Measurements from ENCODE around the gene IFNGR2.
"Not testable (repeated sequence)": the region's sequence is repeated elsewhere in the genome, so short reads cannot be mapped to it uniquely, and the experiment has no call there.

IFNGR2 gene

GRCh38 chr21:33403786-33404585, 773 bp downstream of the IFNGR2 start:
- DNase-seq = peak; percentile 27

- DNase-seq = no peak
Observed at GRCh38 chr21:33406493-33406892, 3.3 kb downstream of the IFNGR2 start.

- DNase-seq = no peak
Observed at GRCh38 chr21:33411949-33412430, 8.8 kb downstream of the IFNGR2 start.

- not testable (repeated sequence) for DNase-seq
Observed at GRCh38 chr21:33412439-33412831, 9.2 kb downstream of the IFNGR2 start.

- DNase-seq = no peak
Observed at GRCh38 chr21:33412832-33413519, 9.8 kb downstream of the IFNGR2 start.

DNA sequence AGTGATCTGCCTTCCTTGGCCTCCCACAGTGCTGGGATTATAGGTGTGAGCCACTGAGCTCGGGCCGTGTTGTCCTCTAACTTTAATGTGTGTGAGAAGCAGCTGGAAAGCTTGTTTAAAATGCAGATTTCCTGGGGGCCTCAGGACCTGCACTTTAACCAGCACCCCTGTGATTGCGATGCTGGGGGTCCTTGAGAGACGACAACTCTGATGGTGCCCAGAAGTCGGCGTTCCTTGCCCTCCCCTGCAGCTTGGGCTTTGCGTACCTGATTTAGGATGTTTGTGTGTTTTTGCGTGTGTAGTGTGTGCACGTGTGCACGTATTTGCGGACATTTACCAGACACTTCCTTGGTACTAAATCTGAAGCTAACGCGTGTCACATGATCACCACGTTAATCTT, 10.9 kb downstream of the IFNGR2 start:
- no peak for DNase-seq

DNA sequence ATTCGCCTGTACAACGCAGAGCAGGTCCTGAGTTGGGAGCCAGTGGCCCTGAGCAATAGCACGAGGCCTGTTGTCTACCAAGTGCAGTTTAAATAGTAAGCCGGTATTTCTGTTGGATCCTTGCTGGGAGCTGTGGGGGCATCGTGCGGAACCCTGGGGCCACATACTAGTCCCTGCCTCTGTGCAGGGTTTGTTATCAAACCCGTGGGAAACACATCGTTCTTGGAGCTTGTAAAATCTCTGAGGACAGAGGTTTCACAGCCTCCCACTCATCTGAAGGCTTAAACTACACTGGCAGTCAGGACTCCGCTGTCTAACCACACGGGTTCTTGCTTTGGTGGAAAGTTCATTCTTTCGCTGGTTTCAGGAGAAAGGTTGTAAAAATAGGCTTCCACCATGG, 11.7 kb downstream of the IFNGR2 start:
- DNase-seq = no peak

- no peak for DNase-seq
Observed at GRCh38 chr21:33418691-33419090, 15.5 kb downstream of the IFNGR2 start.

- DNase-seq = no peak
Observed at GRCh38 chr21:33419538-33420123, 16.4 kb downstream of the IFNGR2 start.

GRCh38 chr21:33421713-33422393, 18.6 kb downstream of the IFNGR2 start:
- no peak for DNase-seq

DNA sequence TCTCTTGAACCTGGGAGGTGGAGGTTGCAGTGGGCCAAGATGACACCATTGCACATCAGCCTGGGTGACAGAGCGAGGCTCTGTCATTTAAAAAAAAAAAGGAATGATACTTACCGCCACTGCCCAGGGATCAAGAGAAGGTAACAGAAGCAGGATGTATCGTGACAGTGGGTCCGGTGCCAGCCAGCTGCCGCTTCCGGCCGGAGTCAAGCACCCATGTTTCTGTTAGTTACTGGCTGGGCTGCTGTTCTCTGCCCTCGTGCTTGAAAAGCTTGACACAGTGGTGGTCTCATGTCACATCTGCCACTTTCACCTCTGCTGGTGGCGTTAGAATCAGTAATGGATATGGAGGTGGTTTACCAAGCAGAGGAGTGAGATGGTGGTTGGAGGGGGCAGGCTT, 21.0 kb downstream of the IFNGR2 start:
- no peak for DNase-seq

DNA sequence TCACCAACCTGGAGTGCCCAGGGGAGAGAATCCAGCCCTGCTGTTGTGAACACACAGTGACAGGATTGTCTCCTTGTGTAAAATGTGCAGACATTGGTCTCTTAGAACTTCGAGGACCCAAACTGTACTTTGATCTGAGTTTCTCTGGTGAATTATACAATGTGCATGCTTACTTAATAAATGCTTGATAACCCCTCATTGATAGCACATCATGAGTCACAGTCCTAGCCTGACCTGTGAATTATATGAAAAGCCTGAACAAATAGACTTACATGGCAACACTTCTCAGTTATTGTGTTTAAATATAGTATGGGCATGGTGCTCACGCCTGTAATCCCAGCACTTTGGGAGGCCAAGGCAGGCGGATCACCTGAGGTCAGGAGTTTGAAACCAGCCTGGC, 22.6 kb downstream of the IFNGR2 start:
- no peak for DNase-seq

DNA sequence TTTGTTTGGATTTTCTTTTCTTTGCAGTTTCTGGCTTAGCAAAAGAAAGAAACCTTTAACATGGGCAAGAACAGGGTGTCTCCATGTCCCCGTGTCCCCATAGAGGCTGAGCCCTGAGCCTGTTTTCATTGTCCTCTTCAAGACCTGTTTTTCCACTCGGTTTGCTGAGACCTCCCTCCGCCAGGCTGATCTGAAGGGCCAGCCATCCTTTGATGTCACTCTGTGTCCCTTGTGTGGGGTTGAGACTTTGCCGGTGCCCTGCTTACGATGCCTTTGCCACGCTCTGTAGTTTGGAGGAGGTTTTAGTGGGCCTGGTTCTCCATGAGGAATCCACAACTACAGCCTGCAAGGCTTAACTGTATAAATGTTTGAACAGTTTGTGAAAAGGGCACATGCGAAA, 23.8 kb downstream of the IFNGR2 start:
- no peak for DNase-seq

- no peak for DNase-seq
Observed at GRCh38 chr21:33428669-33429068, 25.5 kb downstream of the IFNGR2 start.

GRCh38 chr21:33430858-33431257, 27.6 kb downstream of the IFNGR2 start:
- no peak for DNase-seq

- no peak for DNase-seq
Observed at GRCh38 chr21:33432496-33432895, 29.3 kb downstream of the IFNGR2 start.

DNA sequence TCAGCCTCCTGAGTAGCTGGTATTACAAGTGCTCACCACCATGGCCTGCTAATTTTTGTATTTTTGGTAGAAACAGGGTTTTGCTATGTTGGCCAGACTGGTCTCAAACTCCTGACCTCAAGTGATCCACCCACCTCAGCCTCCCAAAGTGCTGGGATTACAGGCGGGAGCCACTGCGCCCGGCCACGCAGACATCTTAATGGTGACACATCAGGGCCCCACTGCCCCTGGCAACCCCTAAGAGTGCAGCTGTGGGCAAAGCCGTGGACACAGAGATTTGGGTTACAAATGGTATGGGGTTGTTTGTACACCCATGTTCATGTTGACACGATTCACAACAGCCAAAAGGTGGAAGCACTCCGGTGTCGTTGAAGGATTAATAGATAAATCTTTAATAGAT, 29.8 kb downstream of the IFNGR2 start:
- DNase-seq = no peak

DNA sequence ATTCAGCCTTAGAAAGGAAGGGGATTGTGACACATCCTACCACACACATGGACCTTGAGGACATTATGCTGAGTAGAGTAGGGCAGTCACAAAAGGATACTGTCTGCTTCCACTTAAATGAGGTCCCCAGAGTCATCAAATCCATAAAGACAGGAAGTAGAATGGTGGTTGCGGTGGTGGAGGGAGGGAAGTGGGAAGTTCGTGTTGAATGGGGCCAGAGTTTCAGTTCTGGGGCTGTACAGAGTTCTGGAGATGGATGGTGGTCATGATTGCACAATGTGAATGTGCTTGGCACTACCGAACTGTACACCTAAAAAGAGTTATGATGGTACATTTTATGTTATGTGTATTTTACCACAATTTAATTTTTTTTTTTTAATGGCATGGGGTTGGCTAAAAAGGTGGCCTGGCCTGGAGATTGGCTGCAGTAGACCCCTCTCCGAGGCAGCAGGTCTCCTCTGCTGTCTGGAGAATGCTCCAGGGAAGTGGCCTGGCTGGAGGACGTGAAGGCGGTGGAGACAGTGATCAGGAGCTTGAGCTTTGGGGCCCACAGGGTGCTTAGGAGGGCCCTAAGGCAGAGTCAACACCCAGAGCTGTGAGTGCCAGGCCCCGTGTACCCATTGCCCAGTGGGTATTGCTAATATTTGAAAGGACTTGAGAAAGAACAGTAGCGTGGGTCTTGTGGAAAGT, 30.4 kb downstream of the IFNGR2 start:
- DNase-seq = no peak

- DNase-seq = peak; percentile 43
Observed at GRCh38 chr21:33434770-33435360, 31.7 kb downstream of the IFNGR2 start.

- no peak for DNase-seq
Observed at GRCh38 chr21:33437140-33437539, 33.9 kb downstream of the IFNGR2 start.

DNA sequence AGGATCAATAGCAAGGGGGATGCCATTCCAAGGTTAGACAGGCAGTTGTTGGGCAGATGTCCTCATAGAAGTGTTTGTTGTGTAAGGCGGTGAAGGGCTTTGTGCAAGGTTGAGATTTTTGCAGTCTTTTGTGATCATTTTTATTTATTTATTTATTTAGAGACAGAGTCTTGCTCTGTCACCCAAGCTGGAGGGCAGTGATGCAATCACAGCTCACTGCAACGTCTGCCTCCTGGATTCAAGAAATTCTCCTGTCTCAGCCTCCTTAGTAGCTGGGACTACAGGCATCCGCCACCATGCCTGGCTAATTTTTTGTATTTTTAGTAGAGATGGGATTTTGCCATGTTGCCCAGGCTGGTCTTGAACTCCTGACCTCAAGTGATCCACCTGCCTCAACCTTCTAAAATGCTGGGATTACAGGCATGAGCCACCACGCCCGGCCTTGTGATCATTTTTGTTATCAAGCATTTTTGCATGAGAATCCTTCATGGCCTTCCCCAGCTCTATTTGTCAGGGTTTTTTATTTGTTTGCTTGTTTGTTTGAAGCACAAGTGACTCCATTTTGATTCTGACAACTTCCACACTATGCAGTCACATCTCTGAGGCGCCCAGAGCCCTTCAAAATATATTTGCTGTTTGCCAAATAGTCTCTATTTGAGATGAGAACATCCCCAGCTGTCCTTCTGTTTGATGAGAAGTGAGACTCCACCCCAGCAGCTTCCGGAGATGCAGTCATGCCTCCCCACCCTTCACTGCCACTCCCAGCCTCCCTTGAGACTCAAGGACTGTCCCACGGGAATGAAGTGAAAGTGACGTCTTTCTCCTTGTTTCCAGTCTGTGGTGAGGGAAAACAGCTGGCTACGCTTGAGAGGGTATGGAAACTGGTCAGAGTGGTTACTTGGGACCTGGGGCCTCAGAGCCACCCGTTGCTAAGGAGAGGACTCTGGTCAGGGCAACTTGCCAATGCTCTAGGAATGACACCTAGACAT, 38.6 kb downstream of the IFNGR2 start:
- DNase-seq = no peak

Measured in stimulated activated CD4-positive, alpha-beta T cell treated with anti-CD3 and anti-CD28 coated beads, Interleukin-4, amount 100 ng/mL, for 24 hours (primary cell).